Neuronal stem cell (in vitro differentiated cells): ENCODE results near the gene CALML4.
"Not testable (repeated sequence)": the region's sequence is repeated elsewhere in the genome, so short reads cannot be mapped to it uniquely, and the experiment has no call there.

ENCODE experiments used
- DNase-seq: peaks from one replicate; pipeline ENCODE4 v3.0.0-alpha.2; 2013; ENCODE audit warnings: low spot score
- H2AFZ ChIP-seq: one replicate; pipeline ENCODE4 v1.6.1; 2013; ENCODE audit warnings: mild to moderate bottlenecking, low read length, inconsistent platforms
- H2AK5ac ChIP-seq: 2 replicates; pipeline ENCODE4 v1.6.1; 2013; ENCODE audit warnings: low read depth, mild to moderate bottlenecking, inconsistent platforms, low read length, moderate library complexity, mixed read lengths
- H2BK120ac ChIP-seq: 2 replicates; pipeline ENCODE4 v1.6.1; 2013; ENCODE audit warnings: low read depth, mild to moderate bottlenecking, inconsistent platforms, low read length, moderate library complexity, mixed read lengths
- H2BK12ac ChIP-seq: one replicate; pipeline ENCODE4 v1.6.1; 2013; ENCODE audit warnings: low read length, inconsistent platforms
- H2BK15ac ChIP-seq: 2 replicates; pipeline ENCODE4 v1.6.1; 2013; ENCODE audit warnings: mild to moderate bottlenecking, low read length, inconsistent platforms, mixed read lengths
- H2BK5ac ChIP-seq: one replicate; pipeline ENCODE4 v1.6.1; 2013; ENCODE audit warnings: inconsistent platforms, mild to moderate bottlenecking, low read length, moderate library complexity
- H3K14ac ChIP-seq: one replicate; pipeline ENCODE4 v1.6.1; 2013; ENCODE audit warnings: low read length, inconsistent platforms
- H3K18ac ChIP-seq: 2 replicates; pipeline ENCODE4 v1.6.1; 2013; ENCODE audit warnings: low read length, inconsistent platforms
- H3K23ac ChIP-seq: 2 replicates; pipeline ENCODE4 v1.6.1; 2013; ENCODE audit warnings: low read depth, mild to moderate bottlenecking, mixed read lengths, low read length, inconsistent platforms; ENCODE audit not compliant: poor library complexity
- H3K27ac ChIP-seq: replicated peaks from 3 replicates; pipeline ENCODE4 v1.5.1; 2013; ENCODE audit warnings: low read length, inconsistent platforms
- H3K27me3 ChIP-seq, 3 experiments: 2 replicates each; pipeline ENCODE4 v1.6.1; 2013; ENCODE audit warnings: low read length in 3 of 3, mild to moderate bottlenecking in 2 of 3, inconsistent platforms in 1 of 3, low read depth in 1 of 3, mixed read lengths in 1 of 3, moderate library complexity in 1 of 3; ENCODE audit not compliant: control insufficient read depth in 3 of 3, insufficient read depth in 3 of 3
- H3K36me3 ChIP-seq, 2 donors: replicated peaks in 1 of 2; 2 replicates each; pipeline ENCODE4 v1.6.1; 2013; ENCODE audit warnings: low read length in 2 of 2; ENCODE audit not compliant: control insufficient read depth in 2 of 2, insufficient read depth in 2 of 2
- H3K4ac ChIP-seq: 2 replicates; pipeline ENCODE4 v1.6.1; 2013; ENCODE audit warnings: inconsistent platforms, mild to moderate bottlenecking, low read length, moderate library complexity
- H3K4me1 ChIP-seq, 2 donors: 1 replicate in 1 of 2; 2 replicates in 1 of 2; pipeline ENCODE4 v1.6.1; 2013; ENCODE audit warnings: low read length in 2 of 2, low read depth in 1 of 2; ENCODE audit not compliant: control insufficient read depth in 2 of 2, insufficient read depth in 1 of 2
- H3K4me2 ChIP-seq: one replicate; pipeline ENCODE4 v1.6.1; 2013; ENCODE audit warnings: mild to moderate bottlenecking, low read length, inconsistent platforms; ENCODE audit not compliant: insufficient read depth, poor library complexity, severe bottlenecking
- H3K4me3 ChIP-seq, 2 donors: 2 replicates each; pipeline ENCODE4 v1.5.1; 2013; ENCODE audit warnings: low read length in 2 of 2, mild to moderate bottlenecking in 2 of 2, inconsistent platforms in 1 of 2, moderate library complexity in 1 of 2
- H3K79me1 ChIP-seq: one replicate; pipeline ENCODE4 v1.6.1; 2013; ENCODE audit warnings: low read depth, mild to moderate bottlenecking, inconsistent platforms, low read length, moderate library complexity
- H3K9ac ChIP-seq: one replicate; pipeline ENCODE4 v1.6.1; 2013; ENCODE audit warnings: mild to moderate bottlenecking, low read depth, low read length, inconsistent platforms; ENCODE audit not compliant: poor library complexity
- H3K9me3 ChIP-seq, 2 donors: replicated peaks in 1 of 2; 2 replicates each; pipeline versions ENCODE3 to v1.6.1; 2013; ENCODE audit warnings: low read length in 2 of 2, mild to moderate bottlenecking in 2 of 2, inconsistent platforms in 1 of 2, low read depth in 1 of 2, mixed read lengths in 1 of 2, moderate library complexity in 1 of 2; ENCODE audit not compliant: control insufficient read depth in 2 of 2, insufficient read depth in 1 of 2
- H4K8ac ChIP-seq: one replicate; pipeline ENCODE4 v1.6.1; 2013; ENCODE audit warnings: low read depth, mild to moderate bottlenecking, inconsistent platforms, low read length, moderate library complexity
- H4K91ac ChIP-seq: one replicate; pipeline ENCODE4 v1.6.1; 2013; ENCODE audit warnings: low read length, low read depth, mild to moderate bottlenecking, inconsistent platforms; ENCODE audit not compliant: poor library complexity
- WGBS, 2 donors: extraction: QIAGEN DNeasy Blood & Tissue Kit; methylation state at CpG; one replicate each; pipeline ENCODE4 v1.1.7; 2013; ENCODE audit warnings: missing lambda C conversion rate in 2 of 2, mixed read lengths in 1 of 2; ENCODE audit not compliant: insufficient read length in 2 of 2, insufficient replicate concordance in 1 of 2; ENCODE audit errors: extremely low coverage in 2 of 2; 5-methylcytosine and 5-hydroxymethylcytosine counted together

Gene CALML4

GRCh38 chr15:68224546-68225250 is 19.6 kb upstream of the CALML4 start:
- Histone ChIP-seq H3K14ac (no peak overlapping the region), H2BK120ac (no peak overlapping the region), H3K4ac (no peak overlapping the region), H3K18ac (no peak overlapping the region), H3K9ac (no peak overlapping the region), H3K4me1 (peaks cover 10 to 11% of the 10 kb centered on the region in 2 donors), H3K9me3 (peaks cover 8 to 18% of the 10 kb centered on the region in 2 donors), H3K4me3 (no peak overlapping the region), H3K27ac (no peak overlapping the region), H3K23ac (no peak overlapping the region), H4K91ac (no peak overlapping the region), H3K27me3 (no peaks in the 10 kb centered on the region), H3K36me3 (peaks cover 0 to 29% of the 10 kb centered on the region in 2 donors), H2BK12ac (no peak overlapping the region), H2AFZ (no peak overlapping the region), H3K79me1 (peaks cover 17% of the 10 kb centered on the region), H2BK15ac (no peak overlapping the region), H2AK5ac (no peak overlapping the region), H3K4me2 (no peak overlapping the region), H4K8ac (no peak overlapping the region), H2BK5ac (no peak overlapping the region)
- DNase-seq = no peak
- no CpG with 5 or more reads among the region's 3 CpGs for WGBS, 2 donors

- Histone ChIP-seq H3K4me3 (no peak overlapping the region), H3K4ac (no peak overlapping the region), H3K27ac (no peak overlapping the region), H3K9ac (no peak overlapping the region), H4K91ac (no peak overlapping the region), H2BK5ac (no peak overlapping the region), H3K18ac (no peak overlapping the region), H4K8ac (no peak overlapping the region), H2AK5ac (no peak overlapping the region), H2BK12ac (no peak overlapping the region), H3K36me3 (peaks cover 2 to 35% of the 10 kb centered on the region in 2 donors), H2BK120ac (no peak overlapping the region), H2BK15ac (no peak overlapping the region), H3K79me1 (peaks cover 19% of the 10 kb centered on the region), H2AFZ (no peak overlapping the region), H3K27me3 (no peaks in the 10 kb centered on the region), H3K4me1 (peaks cover 10 to 11% of the 10 kb centered on the region in 2 donors), H3K4me2 (no peak overlapping the region), H3K9me3 (peaks cover 8 to 18% of the 10 kb centered on the region in 2 donors), H3K14ac (no peak overlapping the region), H3K23ac (no peak overlapping the region)
- no peak for DNase-seq
- WGBS, 2 donors = no CpG with 5 or more reads among the region's 3 CpGs
Observed at GRCh38 chr15:68224108-68224507, 19.0 kb upstream of the CALML4 start.

GRCh38 chr15:68223171-68223570 is 18.0 kb upstream of the CALML4 start:
- H2AFZ ChIP-seq = no peak overlapping the region
- H3K79me1 ChIP-seq = peaks cover 19% of the 10 kb centered on the region
- peaks cover 6 to 7% of the 10 kb centered on the region in 2 donors for H3K4me1 ChIP-seq
- no peak overlapping the region for H2AK5ac ChIP-seq
- H3K9ac ChIP-seq = no peak overlapping the region
- H2BK120ac ChIP-seq = no peak overlapping the region
- H3K4me2 ChIP-seq = no peak overlapping the region
- H4K91ac ChIP-seq = no peak overlapping the region
- H3K23ac ChIP-seq = no peak overlapping the region
- no CpG with 5 or more reads among the region's 6 CpGs for WGBS, 2 donors
- H3K4ac ChIP-seq = no peak overlapping the region
- no peak overlapping the region for H2BK5ac ChIP-seq
- no peak overlapping the region for H3K27ac ChIP-seq
- peaks cover 2 to 44% of the 10 kb centered on the region in 2 donors for H3K36me3 ChIP-seq
- no peak overlapping the region for H2BK12ac ChIP-seq
- H4K8ac ChIP-seq = no peak overlapping the region
- no peak overlapping the region for H3K18ac ChIP-seq
- H3K27me3 ChIP-seq = no peaks in the 10 kb centered on the region
- H3K9me3 ChIP-seq = peaks cover 8 to 18% of the 10 kb centered on the region in 2 donors
- no peak overlapping the region for H3K4me3 ChIP-seq
- DNase-seq = no peak
- no peak overlapping the region for H2BK15ac ChIP-seq
- H3K14ac ChIP-seq = no peak overlapping the region

- H3K36me3 ChIP-seq = peaks cover 4 to 47% of the 10 kb centered on the region in 2 donors
- H4K8ac ChIP-seq, H2BK12ac ChIP-seq, DNase-seq, H2BK15ac ChIP-seq, H3K9ac ChIP-seq, H3K27ac ChIP-seq, H3K4ac ChIP-seq, H3K4me2 ChIP-seq, H3K4me3 ChIP-seq, H3K23ac ChIP-seq, H3K14ac ChIP-seq, H2BK120ac ChIP-seq, H3K18ac ChIP-seq, H2BK5ac ChIP-seq, H2AFZ ChIP-seq, H3K4me1 ChIP-seq, H2AK5ac ChIP-seq, H4K91ac ChIP-seq, H3K27me3 ChIP-seq: not testable (repeated sequence)
- peaks cover 16% of the 10 kb centered on the region for H3K79me1 ChIP-seq
- WGBS, 2 donors = no CpG with 5 or more reads among the region's 18 CpGs
- peaks cover 8 to 18% of the 10 kb centered on the region in 2 donors for H3K9me3 ChIP-seq
Observed at GRCh38 chr15:68222432-68222743, 17.3 kb upstream of the CALML4 start.
